Neural cell (in vitro differentiated cells): ENCODE results near the gene PPAT. TPM values are rescaled to one million over a fixed set of nuclear protein-coding genes. Genes with fewer than 3 reads are reported as not detected.

ENCODE experiments used
- H2AFZ ChIP-seq: fragments of 200-600, 300-800 bp; sonication (generic), shearing (Covaris generic); 2 replicates; pipeline ENCODE4 v1.6.0; 2014; ENCODE audit warnings: low read depth, mild to moderate bottlenecking, antibody characterized with exemption, low read length, moderate library complexity
- H3F3A ChIP-seq: fragments of 200-600 bp; shearing (Covaris generic); 2 replicates; pipeline ENCODE4 v1.6.1; 2016; ENCODE audit warnings: mild to moderate bottlenecking, moderate library complexity, mixed read lengths, antibody characterized with exemption, low read length; ENCODE audit not compliant: insufficient read depth, poor library complexity, severe bottlenecking
- H3K27ac ChIP-seq: fragments of 200-600, 300-800 bp; sonication (generic), shearing (Covaris generic); 2 replicates; pipeline ENCODE4 v1.5.1; 2014; ENCODE audit warnings: mild to moderate bottlenecking, low read length, moderate library complexity
- H3K27me3 ChIP-seq: fragments of 300-800, 200-600 bp; sonication (generic), shearing (Covaris generic); 2 replicates; pipeline ENCODE4 v1.6.0; 2014; ENCODE audit warnings: mild to moderate bottlenecking, low read depth, low read length, moderate library complexity; ENCODE audit not compliant: insufficient read depth
- H3K36me3 ChIP-seq: fragments of 300-800, 200-600 bp; sonication (generic), shearing (Covaris generic); 2 replicates; pipeline ENCODE4 v1.5.1; 2014; ENCODE audit warnings: mild to moderate bottlenecking, antibody characterized with exemption, low read length, moderate library complexity; ENCODE audit not compliant: insufficient read depth
- H3K4me2 ChIP-seq: fragments of 300-800, 200-600 bp; sonication (generic), shearing (Covaris generic); 2 replicates; pipeline ENCODE4 v1.6.0; 2014; ENCODE audit warnings: mild to moderate bottlenecking, low read length
- H3K4me3 ChIP-seq: fragments of 300-800, 200-600 bp; sonication (generic), shearing (Covaris generic); 2 replicates; pipeline ENCODE4 v1.5.1; 2014; ENCODE audit warnings: mild to moderate bottlenecking, low read length, moderate library complexity
- H3K79me2 ChIP-seq: fragments of 200-600 bp; shearing (Covaris generic); replicated peaks from 2 replicates; pipeline ENCODE4 v1.6.0; 2014; ENCODE audit warnings: mild to moderate bottlenecking, low read length, moderate library complexity; ENCODE audit not compliant: insufficient read depth
- H3K9ac ChIP-seq: fragments of 300-800, 200-600 bp; sonication (generic), shearing (Covaris generic); 2 replicates; pipeline ENCODE4 v1.6.1; 2016; ENCODE audit warnings: mild to moderate bottlenecking, low read length, mixed read lengths
- H3K9me2 ChIP-seq: fragments of 200-600 bp; shearing (Covaris generic); 2 replicates; pipeline ENCODE4 v1.6.1; 2016; ENCODE audit warnings: mild to moderate bottlenecking, low read length, mixed read lengths; ENCODE audit not compliant: insufficient read depth
- H3K9me3 ChIP-seq: fragments of 200-600, 300-800 bp; sonication (generic), shearing (Covaris generic); 2 replicates; pipeline ENCODE4 v1.6.1; 2016; ENCODE audit warnings: mild to moderate bottlenecking, mixed run types, low read length, moderate library complexity, mixed read lengths
- H4K20me1 ChIP-seq: fragments of 200-600 bp; shearing (Covaris generic); 2 replicates; pipeline ENCODE4 v1.6.1; 2016; ENCODE audit warnings: mild to moderate bottlenecking, mixed run types; ENCODE audit not compliant: insufficient read depth
- EP300 ChIP-seq: fragments of 450-650 bp; conservative IDR thresholded peaks from 2 replicates; pipeline ENCODE4 v1.6.1; 2014; ENCODE audit warnings: antibody characterized with exemption, mild to moderate bottlenecking, moderate library complexity; ENCODE audit not compliant: poor library complexity, severe bottlenecking
- EZH2 ChIP-seq: fragments of 200-600, 300-800 bp; shearing (Covaris generic), sonication (generic); IDR thresholded peaks from 2 replicates; pipeline ENCODE4 v1.6.1; 2014; ENCODE audit warnings: antibody characterized with exemption, low read length, borderline replicate concordance, mild to moderate bottlenecking; ENCODE audit not compliant: insufficient read depth, poor library complexity, severe bottlenecking
- MXI1 ChIP-seq: fragments of 450-650 bp; conservative IDR thresholded peaks from 2 replicates; pipeline ENCODE4 v1.6.1; 2014; ENCODE audit warnings: antibody characterized with exemption, mild to moderate bottlenecking; ENCODE audit not compliant: poor library complexity, severe bottlenecking
- POLR2AphosphoS5 ChIP-seq: IDR thresholded peaks from 2 replicates; pipeline ENCODE4 v1.6.1; 2012
- RAD21 ChIP-seq: fragments of 450-650 bp; conservative IDR thresholded peaks from 2 replicates; pipeline ENCODE4 v1.6.1; 2014; ENCODE audit warnings: antibody characterized with exemption, mild to moderate bottlenecking, moderate library complexity
- SMC3 ChIP-seq: fragments of 450-650 bp; conservative IDR thresholded peaks from 2 replicates; pipeline ENCODE4 v1.6.1; 2014; ENCODE audit warnings: antibody characterized with exemption, mild to moderate bottlenecking, moderate library complexity; ENCODE audit not compliant: poor library complexity
- TAF1 ChIP-seq: IDR thresholded peaks from 2 replicates; pipeline ENCODE4 v1.6.1; 2012; ENCODE audit warnings: low read depth
- polyA plus RNA-seq: library from polyadenylated mRNA; depleted of rRNA; stranded (reverse); fragments of >200 nt; gene quantifications from 2 replicates; pipeline ENCODE4 v1.2.3, GENCODE V29; 2014
- TF ChIP-seq, protein P1 (sequence below): fragments of 450-650 bp; IDR thresholded peaks from 2 replicates; pipeline ENCODE4 v1.5.1; 2014; ENCODE audit warnings: antibody characterized with exemption, mild to moderate bottlenecking, moderate library complexity; ENCODE audit not compliant: poor library complexity, severe bottlenecking
- TF ChIP-seq, protein P2 (sequence below): IDR thresholded peaks from 2 replicates; pipeline ENCODE4 v1.6.1; 2012; ENCODE audit warnings: borderline replicate concordance

PPAT gene
- polyA plus RNA-seq, 1 donor from 2014 or later: 22.5 TPM

DNA sequence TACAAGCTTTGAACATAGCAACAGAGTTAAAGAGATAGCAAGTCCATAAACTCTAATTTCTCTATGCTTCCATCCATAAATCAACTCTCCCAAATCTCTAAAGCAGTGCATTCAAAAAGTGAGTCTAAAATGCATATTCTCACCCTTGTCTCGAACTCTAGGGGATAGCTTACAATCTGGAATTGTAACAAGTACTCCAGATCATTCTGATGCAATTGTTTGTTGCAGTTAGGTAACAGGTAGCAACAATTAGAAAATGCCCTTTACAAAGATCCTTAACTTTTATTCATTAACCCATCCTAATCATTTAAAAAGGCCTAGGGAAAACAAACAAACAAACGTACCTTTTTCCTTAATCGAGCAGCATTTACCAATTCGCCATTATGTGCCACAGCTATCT lies 29.3 kb downstream of the PPAT start:
- H3K36me3 ChIP-seq: no peaks in the 10 kb centered on the region
- H3K79me2 ChIP-seq: peaks cover 14% of the 10 kb centered on the region
- TF ChIP-seq POLR2AphosphoS5 (no peak), RAD21 (no peak), EP300 (no peak), TAF1 (no peak), MXI1 (no peak), SMC3 (no peak)
- TF ChIP-seq, protein P1, sequence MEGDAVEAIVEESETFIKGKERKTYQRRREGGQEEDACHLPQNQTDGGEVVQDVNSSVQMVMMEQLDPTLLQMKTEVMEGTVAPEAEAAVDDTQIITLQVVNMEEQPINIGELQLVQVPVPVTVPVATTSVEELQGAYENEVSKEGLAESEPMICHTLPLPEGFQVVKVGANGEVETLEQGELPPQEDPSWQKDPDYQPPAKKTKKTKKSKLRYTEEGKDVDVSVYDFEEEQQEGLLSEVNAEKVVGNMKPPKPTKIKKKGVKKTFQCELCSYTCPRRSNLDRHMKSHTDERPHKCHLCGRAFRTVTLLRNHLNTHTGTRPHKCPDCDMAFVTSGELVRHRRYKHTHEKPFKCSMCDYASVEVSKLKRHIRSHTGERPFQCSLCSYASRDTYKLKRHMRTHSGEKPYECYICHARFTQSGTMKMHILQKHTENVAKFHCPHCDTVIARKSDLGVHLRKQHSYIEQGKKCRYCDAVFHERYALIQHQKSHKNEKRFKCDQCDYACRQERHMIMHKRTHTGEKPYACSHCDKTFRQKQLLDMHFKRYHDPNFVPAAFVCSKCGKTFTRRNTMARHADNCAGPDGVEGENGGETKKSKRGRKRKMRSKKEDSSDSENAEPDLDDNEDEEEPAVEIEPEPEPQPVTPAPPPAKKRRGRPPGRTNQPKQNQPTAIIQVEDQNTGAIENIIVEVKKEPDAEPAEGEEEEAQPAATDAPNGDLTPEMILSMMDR: no peak
- no peaks in the 10 kb centered on the region for H3K27me3 ChIP-seq
- H3K27ac ChIP-seq: no peak overlapping the region
- no peaks in the 10 kb centered on the region for H3F3A ChIP-seq
- no peak overlapping the region for H3K4me3 ChIP-seq
- no peaks in the 10 kb centered on the region for H3K9me2 ChIP-seq
- no peaks in the 10 kb centered on the region for H3K9me3 ChIP-seq
- no peak overlapping the region for H3K9ac ChIP-seq
- no peak overlapping the region for H2AFZ ChIP-seq
- H4K20me1 ChIP-seq: no peaks in the 10 kb centered on the region
- no peak overlapping the region for H3K4me2 ChIP-seq

GRCh38 chr4:56405016-56405415 lies 30.4 kb downstream of the PPAT start:
- Histone ChIP-seq H3F3A (no peaks in the 10 kb centered on the region), H3K79me2 (peaks cover 10% of the 10 kb centered on the region), H3K4me3 (no peak overlapping the region), H3K27ac (no peak overlapping the region), H4K20me1 (no peaks in the 10 kb centered on the region), H3K27me3 (no peaks in the 10 kb centered on the region), H3K9ac (no peak overlapping the region), H3K9me3 (no peaks in the 10 kb centered on the region), H3K4me2 (no peak overlapping the region), H3K9me2 (no peaks in the 10 kb centered on the region), H3K36me3 (no peaks in the 10 kb centered on the region), H2AFZ (no peak overlapping the region)
- TF ChIP-seq, protein P2, sequence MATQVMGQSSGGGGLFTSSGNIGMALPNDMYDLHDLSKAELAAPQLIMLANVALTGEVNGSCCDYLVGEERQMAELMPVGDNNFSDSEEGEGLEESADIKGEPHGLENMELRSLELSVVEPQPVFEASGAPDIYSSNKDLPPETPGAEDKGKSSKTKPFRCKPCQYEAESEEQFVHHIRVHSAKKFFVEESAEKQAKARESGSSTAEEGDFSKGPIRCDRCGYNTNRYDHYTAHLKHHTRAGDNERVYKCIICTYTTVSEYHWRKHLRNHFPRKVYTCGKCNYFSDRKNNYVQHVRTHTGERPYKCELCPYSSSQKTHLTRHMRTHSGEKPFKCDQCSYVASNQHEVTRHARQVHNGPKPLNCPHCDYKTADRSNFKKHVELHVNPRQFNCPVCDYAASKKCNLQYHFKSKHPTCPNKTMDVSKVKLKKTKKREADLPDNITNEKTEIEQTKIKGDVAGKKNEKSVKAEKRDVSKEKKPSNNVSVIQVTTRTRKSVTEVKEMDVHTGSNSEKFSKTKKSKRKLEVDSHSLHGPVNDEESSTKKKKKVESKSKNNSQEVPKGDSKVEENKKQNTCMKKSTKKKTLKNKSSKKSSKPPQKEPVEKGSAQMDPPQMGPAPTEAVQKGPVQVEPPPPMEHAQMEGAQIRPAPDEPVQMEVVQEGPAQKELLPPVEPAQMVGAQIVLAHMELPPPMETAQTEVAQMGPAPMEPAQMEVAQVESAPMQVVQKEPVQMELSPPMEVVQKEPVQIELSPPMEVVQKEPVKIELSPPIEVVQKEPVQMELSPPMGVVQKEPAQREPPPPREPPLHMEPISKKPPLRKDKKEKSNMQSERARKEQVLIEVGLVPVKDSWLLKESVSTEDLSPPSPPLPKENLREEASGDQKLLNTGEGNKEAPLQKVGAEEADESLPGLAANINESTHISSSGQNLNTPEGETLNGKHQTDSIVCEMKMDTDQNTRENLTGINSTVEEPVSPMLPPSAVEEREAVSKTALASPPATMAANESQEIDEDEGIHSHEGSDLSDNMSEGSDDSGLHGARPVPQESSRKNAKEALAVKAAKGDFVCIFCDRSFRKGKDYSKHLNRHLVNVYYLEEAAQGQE: no peak
- no peak for TF ChIP-seq MXI1
- no peak for TF ChIP-seq EP300
- TF ChIP-seq RAD21: no peak
- no peak for TF ChIP-seq EZH2
- TF ChIP-seq SMC3: no peak
- no peak for TF ChIP-seq TAF1
- TF ChIP-seq POLR2AphosphoS5: no peak
- TF ChIP-seq, protein P1: no peak
